Nephron progenitor cell (in vitro differentiated cells): ENCODE measurements around the gene RSU1.

Experiments used
- DNase-seq: peaks from one replicate; pipeline ENCODE4 v3.0.0; 2021
- H3K27ac Mint-ChIP-seq: 2 replicates; pipeline ENCODE4 v1.8.0; 2021; ENCODE audit warnings: mild to moderate bottlenecking, moderate library complexity, mixed read lengths
- H3K27me3 Mint-ChIP-seq: 2 replicates; pipeline ENCODE4 v1.8.0; 2021; ENCODE audit warnings: mild to moderate bottlenecking, low read depth, mixed read lengths; ENCODE audit not compliant: poor library complexity
- H3K36me3 Mint-ChIP-seq: 2 replicates; pipeline ENCODE4 v1.8.0; 2021; ENCODE audit warnings: low read depth, mixed read lengths
- H3K4me1 Mint-ChIP-seq: 2 replicates; pipeline ENCODE4 v1.8.0; 2021; ENCODE audit warnings: mixed read lengths
- H3K4me3 Mint-ChIP-seq: 2 replicates; pipeline ENCODE4 v1.8.0; 2021; ENCODE audit warnings: mild to moderate bottlenecking, moderate library complexity, mixed read lengths
- H3K9me3 Mint-ChIP-seq: 2 replicates; pipeline ENCODE4 v1.8.0; 2021; ENCODE audit warnings: mild to moderate bottlenecking, moderate library complexity, mixed read lengths
- TF ChIP-seq, protein P1 (sequence below): fragments of 200-600 bp; sonication (generic); IDR thresholded peaks from 2 replicates; pipeline ENCODE4 v1.5.0; 2021; ENCODE audit warnings: antibody characterized with exemption

Gene RSU1

DNA sequence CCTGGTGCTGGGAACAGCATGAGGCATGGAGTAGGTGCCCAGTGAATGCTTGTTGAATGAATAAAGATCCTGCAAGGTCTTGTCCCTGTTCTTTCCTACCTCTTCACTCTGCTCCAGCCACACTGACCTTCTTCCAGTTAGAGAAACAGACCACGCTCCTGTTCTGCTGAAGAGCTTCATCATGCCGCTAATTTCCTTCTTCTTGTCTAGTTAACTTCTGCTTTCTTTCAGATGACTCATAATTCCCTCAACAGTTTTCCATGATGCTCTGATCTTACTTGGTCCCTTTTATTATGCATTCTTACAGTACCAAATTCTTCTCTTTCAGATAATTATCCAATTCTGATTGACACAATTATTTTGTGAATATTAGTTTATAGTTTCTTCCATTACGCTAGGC, 236.0 kb downstream of the RSU1 start:
- Mint-ChIP-seq H3K4me1 (no peaks in the 10 kb centered on the region), H3K9me3 (no peaks in the 10 kb centered on the region), H3K36me3 (no peaks in the 10 kb centered on the region), H3K27ac (no peak overlapping the region), H3K27me3 (peaks cover 6% of the 10 kb centered on the region), H3K4me3 (no peak overlapping the region)
- DNase-seq, result no peak
- TF ChIP-seq, protein P1, sequence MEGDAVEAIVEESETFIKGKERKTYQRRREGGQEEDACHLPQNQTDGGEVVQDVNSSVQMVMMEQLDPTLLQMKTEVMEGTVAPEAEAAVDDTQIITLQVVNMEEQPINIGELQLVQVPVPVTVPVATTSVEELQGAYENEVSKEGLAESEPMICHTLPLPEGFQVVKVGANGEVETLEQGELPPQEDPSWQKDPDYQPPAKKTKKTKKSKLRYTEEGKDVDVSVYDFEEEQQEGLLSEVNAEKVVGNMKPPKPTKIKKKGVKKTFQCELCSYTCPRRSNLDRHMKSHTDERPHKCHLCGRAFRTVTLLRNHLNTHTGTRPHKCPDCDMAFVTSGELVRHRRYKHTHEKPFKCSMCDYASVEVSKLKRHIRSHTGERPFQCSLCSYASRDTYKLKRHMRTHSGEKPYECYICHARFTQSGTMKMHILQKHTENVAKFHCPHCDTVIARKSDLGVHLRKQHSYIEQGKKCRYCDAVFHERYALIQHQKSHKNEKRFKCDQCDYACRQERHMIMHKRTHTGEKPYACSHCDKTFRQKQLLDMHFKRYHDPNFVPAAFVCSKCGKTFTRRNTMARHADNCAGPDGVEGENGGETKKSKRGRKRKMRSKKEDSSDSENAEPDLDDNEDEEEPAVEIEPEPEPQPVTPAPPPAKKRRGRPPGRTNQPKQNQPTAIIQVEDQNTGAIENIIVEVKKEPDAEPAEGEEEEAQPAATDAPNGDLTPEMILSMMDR, result no peak

DNA sequence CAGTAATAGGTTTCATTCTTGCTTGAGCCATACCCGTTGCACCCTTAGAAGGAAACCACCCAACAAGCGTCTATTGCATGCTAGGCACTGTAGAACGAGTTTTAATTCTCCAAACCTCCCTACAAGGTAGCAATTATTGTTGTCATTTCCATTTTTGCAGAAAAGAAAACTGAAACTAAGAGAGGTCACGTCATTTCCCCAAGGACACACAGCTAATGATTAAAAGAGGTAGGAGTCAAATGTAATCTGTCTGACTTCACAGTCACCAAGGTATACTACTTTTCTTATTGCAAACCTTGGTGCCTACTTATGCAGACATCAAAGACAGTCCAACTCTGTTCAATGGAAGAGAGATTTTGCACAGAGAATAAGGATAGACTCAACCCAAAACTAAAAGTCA, 246.5 kb downstream of the RSU1 start:
- TF ChIP-seq, protein P1, result no peak
- Mint-ChIP-seq H3K4me3 (no peak overlapping the region), H3K4me1 (peaks cover 12% of the 10 kb centered on the region), H3K27ac (no peak overlapping the region), H3K27me3 (peaks cover 8% of the 10 kb centered on the region), H3K36me3 (no peaks in the 10 kb centered on the region), H3K9me3 (no peaks in the 10 kb centered on the region)
- DNase-seq, result no peak

GRCh38 chr10:16566202-16566805, 250.9 kb downstream of the RSU1 start:
- no peak for DNase-seq
- Mint-ChIP-seq H3K36me3 (no peaks in the 10 kb centered on the region), H3K27ac (no peak overlapping the region), H3K27me3 (peaks cover 8% of the 10 kb centered on the region), H3K9me3 (no peaks in the 10 kb centered on the region), H3K4me1 (peaks cover 16% of the 10 kb centered on the region), H3K4me3 (no peak overlapping the region)
- TF ChIP-seq, protein P1, result no peak

- H3K4me1 Mint-ChIP-seq, result peaks cover 16% of the 10 kb centered on the region
- peaks cover 6% of the 10 kb centered on the region for H3K27me3 Mint-ChIP-seq
- TF ChIP-seq, protein P1, result no peak
- no peaks in the 10 kb centered on the region for H3K36me3 Mint-ChIP-seq
- no peaks in the 10 kb centered on the region for H3K9me3 Mint-ChIP-seq
- no peak overlapping the region for H3K4me3 Mint-ChIP-seq
- no peak for DNase-seq
- peak overlapping the region; percentile 40 for H3K27ac Mint-ChIP-seq
Measured at GRCh38 chr10:16565604-16566003, 251.6 kb downstream of the RSU1 start.

DNA sequence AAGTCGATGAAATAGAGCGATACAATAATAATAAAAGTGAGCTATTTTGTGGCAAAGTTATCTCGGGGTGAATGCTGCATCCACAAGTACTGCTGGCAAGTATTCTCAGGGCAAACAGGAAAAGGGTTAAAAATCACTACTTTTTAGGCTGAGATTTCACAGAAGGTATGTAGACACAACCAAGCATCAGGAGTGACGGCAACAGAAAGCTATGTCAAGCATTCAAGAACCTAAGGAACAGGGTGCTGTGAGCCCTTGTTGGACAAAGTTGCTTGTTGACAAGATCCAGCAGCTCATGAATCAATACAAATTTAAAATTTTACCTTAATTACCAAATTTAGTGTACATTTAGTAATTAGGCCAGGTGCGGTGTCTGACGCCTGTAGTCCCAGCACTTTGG, 254.3 kb downstream of the RSU1 start:
- TF ChIP-seq, protein P1, result no peak
- H3K9me3 Mint-ChIP-seq, result peaks cover 5% of the 10 kb centered on the region
- H3K4me3 Mint-ChIP-seq, result no peak overlapping the region
- peaks cover 16% of the 10 kb centered on the region for H3K4me1 Mint-ChIP-seq
- H3K27ac Mint-ChIP-seq, result no peak overlapping the region
- H3K36me3 Mint-ChIP-seq, result no peaks in the 10 kb centered on the region
- no peak for DNase-seq
- H3K27me3 Mint-ChIP-seq, result peaks cover 8% of the 10 kb centered on the region

DNA sequence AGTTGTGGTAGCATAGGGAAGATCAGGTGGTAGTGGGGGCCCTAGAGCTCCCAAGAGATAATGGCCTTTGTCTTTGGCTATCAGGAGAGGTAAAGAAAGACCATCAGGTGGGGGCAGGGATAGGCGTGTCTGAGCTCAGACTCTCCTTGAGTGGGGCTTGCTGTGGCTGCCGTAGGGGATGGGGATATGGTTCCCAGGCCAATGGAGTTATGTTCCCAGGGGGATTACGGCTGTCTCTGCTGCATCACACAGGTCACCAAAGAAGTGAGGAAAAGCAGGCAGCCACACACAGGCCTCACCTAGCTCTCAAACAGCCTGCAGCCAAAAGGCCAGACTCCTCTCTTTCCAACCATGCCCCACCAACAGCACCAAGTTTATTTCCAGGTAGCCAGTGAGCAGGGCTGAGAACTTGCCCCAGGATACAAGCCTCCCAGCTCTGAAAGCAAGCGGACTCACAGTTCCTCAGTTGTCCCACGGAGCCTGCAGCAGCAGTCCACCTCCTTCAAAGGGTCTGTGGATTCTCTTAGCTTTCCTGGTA, 257.9 kb downstream of the RSU1 start:
- H3K27me3 Mint-ChIP-seq, result peaks cover 10% of the 10 kb centered on the region
- TF ChIP-seq, protein P1, result no peak
- no peak overlapping the region for H3K4me3 Mint-ChIP-seq
- H3K9me3 Mint-ChIP-seq, result peaks cover 5% of the 10 kb centered on the region
- DNase-seq, result no peak
- no peak overlapping the region for H3K27ac Mint-ChIP-seq
- H3K36me3 Mint-ChIP-seq, result no peaks in the 10 kb centered on the region
- no peaks in the 10 kb centered on the region for H3K4me1 Mint-ChIP-seq
